HG03442 (cell line): ENCODE measurements around the gene USP44.
"Not testable (repeated sequence)": the region's sequence is repeated elsewhere in the genome, so short reads cannot be mapped to it uniquely, and the experiment has no call there.

ENCODE experiments used
- ATAC-seq: cut with Tn5 transposase; IDR thresholded peaks from one replicate; pipeline ENCODE4 v1.9.1; 2021; ENCODE audit warnings: mild to moderate bottlenecking, moderate library complexity; ENCODE audit not compliant: unreplicated experiment

USP44 gene

GRCh38 chr12:95551305-95551704 lies at the start of gene USP44:
USP44 (minus strand) TSS chr12:95551476; CDS start chr12:95534256, 17,220 bp downstream.
- ATAC-seq = no peak

- no peak for ATAC-seq
Measured at GRCh38 chr12:95600567-95600966, 49.3 kb upstream of the USP44 start.

GRCh38 chr12:95599880-95600279 lies 48.6 kb upstream of the USP44 start:
- no peak for ATAC-seq

- ATAC-seq = no peak
Measured at GRCh38 chr12:95594136-95594535, 42.9 kb upstream of the USP44 start.

- ATAC-seq = no peak
Measured at GRCh38 chr12:95593266-95593871, 42.1 kb upstream of the USP44 start.

GRCh38 chr12:95591731-95592130 lies 40.5 kb upstream of the USP44 start:
- ATAC-seq = no peak

GRCh38 chr12:95590775-95591174 lies 39.5 kb upstream of the USP44 start:
- ATAC-seq = no peak

GRCh38 chr12:95583933-95584332 lies 32.7 kb upstream of the USP44 start:
- no peak for ATAC-seq

GRCh38 chr12:95582230-95583058 lies 31.2 kb upstream of the USP44 start:
- no peak for ATAC-seq

- no peak for ATAC-seq
Measured at GRCh38 chr12:95577820-95578219, 26.5 kb upstream of the USP44 start.

- ATAC-seq = no peak
Measured at GRCh38 chr12:95574799-95575452, 23.6 kb upstream of the USP44 start.

GRCh38 chr12:95573951-95574576 lies 22.8 kb upstream of the USP44 start:
- ATAC-seq = no peak

- no peak for ATAC-seq
Measured at GRCh38 chr12:95571369-95571768, 20.1 kb upstream of the USP44 start.

- not testable (repeated sequence) for ATAC-seq
Measured at GRCh38 chr12:95568045-95568444, 16.8 kb upstream of the USP44 start.

GRCh38 chr12:95557625-95558024 lies 6.3 kb upstream of the USP44 start:
- ATAC-seq = no peak

GRCh38 chr12:95554532-95555071 lies 3.3 kb upstream of the USP44 start:
- no peak for ATAC-seq

GRCh38 chr12:95553197-95553943 lies 2.1 kb upstream of the USP44 start:
- no peak for ATAC-seq

- no peak for ATAC-seq
Measured at GRCh38 chr12:95551913-95552516, 739 bp upstream of the USP44 start.

- ATAC-seq = no peak
Measured at GRCh38 chr12:95549392-95550084, 1.7 kb downstream of the USP44 start.
